Measurements from ENCODE around the gene COX20. TPM values are rescaled to one million over a fixed set of nuclear protein-coding genes. Genes with fewer than 3 reads are reported as not detected.

The COX20 gene
- total and polyA plus RNA-seq, 2 of the 4 experiments (the other 2 are of a cell fraction), result 13.3 to 27.0 TPM

DNA sequence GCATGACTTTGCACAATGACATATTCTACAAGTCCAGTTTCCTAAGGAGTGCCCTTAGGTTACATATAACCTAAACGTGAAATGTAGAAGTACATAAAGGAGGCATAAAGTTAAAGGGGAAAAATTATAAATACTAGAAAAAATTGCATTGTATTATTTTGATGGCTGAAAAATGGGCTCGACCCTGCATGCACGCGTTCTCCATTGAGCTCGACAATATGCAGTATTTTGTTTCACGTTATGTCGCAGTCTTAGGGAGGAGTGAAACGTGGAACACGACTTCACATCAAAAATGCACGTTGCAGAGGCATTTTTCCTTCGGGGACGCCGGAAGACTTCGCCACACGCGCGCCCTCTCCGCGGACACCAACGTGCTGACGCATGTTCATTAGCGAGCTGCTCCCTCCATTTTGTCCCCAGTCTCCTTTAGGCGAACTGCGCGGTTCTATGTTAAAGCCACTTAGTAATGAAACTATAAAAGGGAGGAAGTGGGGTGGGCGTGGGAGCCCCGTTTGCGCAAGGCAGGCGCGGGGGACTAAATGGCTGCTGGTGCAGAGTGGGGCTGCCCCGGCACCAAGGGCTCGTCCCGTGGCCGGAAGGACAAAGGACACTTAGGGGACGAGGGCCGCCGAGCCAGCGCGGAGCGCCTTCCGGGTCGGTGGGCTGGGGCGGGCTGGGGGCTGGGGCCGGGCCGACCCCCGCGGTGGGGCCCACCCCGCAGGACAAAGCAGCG is 749 bp upstream of the COX20 start:
- H3K4me3 ChIP-seq (ENCODE audit: insufficient read depth, low read depth, low read length), result peak overlapping the region; percentile 68
- peak overlapping the region; percentile 70 for H4K5ac ChIP-seq (ENCODE audit: low read depth, low read length)
- H3K36me3 ChIP-seq (ENCODE audit: control insufficient read depth, insufficient read depth, low read length), result peaks cover 3% of the 10 kb centered on the region
- peak overlapping the region; percentile 91 for H3K9ac ChIP-seq (ENCODE audit: low read depth, low read length)
- no peaks in the 10 kb centered on the region for H3K9me3 ChIP-seq (ENCODE audit: control insufficient read depth, insufficient read depth, low read length)
- H2BK20ac ChIP-seq (ENCODE audit: low read depth, low read length), result peak overlapping the region; percentile 50
- H2BK15ac ChIP-seq (ENCODE audit: low read depth, low read length), result peak overlapping the region; percentile 26; the same call in 2 of the 3 replicates
- H2AK5ac ChIP-seq (ENCODE audit: low read depth, low read length), result peak overlapping the region; percentile 92
- in situ Hi-C loops (cut with MboI; ENCODE audit: low sequenced_read_pairs) (loop anchor here (10.0 kb wide), 1 partner anchor 210 kb away; no protein-coding TSS in a partner anchor), intact Hi-C loops (cut with micrococcal nuclease) (loop anchor here (1.0 to 2.0 kb wide), 2 partner anchors 136 to 182 kb away; partner anchors contain the start of gene DESI2), dilution Hi-C loops (cut with HindIII; ENCODE audit: low sequenced_read_pairs, unreplicated experiment) (no loop called here)
- peaks cover 2% of the 10 kb centered on the region; the same call in 1 of the 2 replicates for H3K4me1 ChIP-seq (ENCODE audit: control insufficient read depth, insufficient read depth, low read length)
- peaks cover 6 to 20% of the 10 kb centered on the region in 2 experiments; a peak in 3 of 4 replicates for H3K79me1 ChIP-seq (ENCODE audit: low read depth in 1 of 2, low read length in 2 of 2)
- TF ChIP-seq POLR2A (IDR thresholded peaks at IDR 0.05; ENCODE audit: low read depth, low read length) (peak; percentile 84), NFE2L2 (IDR thresholded peaks at IDR 0.05; ENCODE audit: low read depth, low read length) (peak; percentile 40), ELK1 (IDR thresholded peaks at IDR 0.05; ENCODE audit: borderline replicate concordance, low read depth, low read length) (no peak), CEBPB (IDR thresholded peaks at IDR 0.05; ENCODE audit: low read depth, low read length) (peak; percentile 95), RAD21 (IDR thresholded peaks at IDR 0.05; ENCODE audit: low read length) (no peak), CHD1 (IDR thresholded peaks at IDR 0.05; ENCODE audit: low read depth, low read length) (peak; percentile 60; the same call in 1 of the 2 replicates), RCOR1 (IDR thresholded peaks at IDR 0.05; ENCODE audit: insufficient replicate concordance, low read length) (peak; percentile 54), BHLHE40 (IDR thresholded peaks at IDR 0.05; ENCODE audit: low read depth, low read length) (peak; percentile 26; the same call in 1 of the 2 replicates), MAFK (IDR thresholded peaks at IDR 0.05; ENCODE audit: low read depth, low read length) (0 out of 2 replicates have a peak, but pooled peaks have one; percentile 53), MXI1 (IDR thresholded peaks at IDR 0.05; ENCODE audit: borderline replicate concordance, low read depth, low read length) (peak; percentile 90; the same call in 1 of the 2 replicates)
- H3K56ac ChIP-seq (ENCODE audit: extremely low read depth, insufficient read depth, low read length), result peak overlapping the region; percentile 99
- H3K4ac ChIP-seq (ENCODE audit: low read depth, low read length), result peak overlapping the region; percentile 97
- peak overlapping the region; percentile 89 for H3K18ac ChIP-seq (ENCODE audit: low read depth, low read length)
- H3K14ac ChIP-seq (replicated peaks; ENCODE audit: low read depth, low read length), result peak overlapping the region; percentile 94
- H3K27ac ChIP-seq (ENCODE audit: insufficient read depth, low read length), result peak overlapping the region; percentile 97
- H4K20me1 ChIP-seq (ENCODE audit: insufficient read depth, low read length), result peaks cover 9% of the 10 kb centered on the region
- H2AK9ac ChIP-seq (replicated peaks; ENCODE audit: low read depth, low read length, poor library complexity), result peak overlapping the region; percentile 96
- peaks cover 2% of the 10 kb centered on the region for H3K9me1 ChIP-seq (ENCODE audit: insufficient read depth, low read length)
- ATAC-seq (ENCODE audit: low read depth) (peak; percentile 55), DNase-seq (peak; percentile 92)
- peak overlapping the region; percentile 61 to 97 for H4K8ac ChIP-seq (ENCODE audit: low read depth in 2 of 2, low read length in 2 of 2)
- POLR2A ChIA-PET (ENCODE audit: unreplicated experiment), result interaction anchor here (0.8 kb wide), 1 partner anchor 12 kb away, joined by 5 read pairs; no protein-coding TSS in a partner anchor
- peak overlapping the region; percentile 95 for H4K91ac ChIP-seq (ENCODE audit: insufficient read depth, low read depth, low read length)
- H2BK120ac ChIP-seq (ENCODE audit: low read depth, low read length), result peak overlapping the region; percentile 88
- peak overlapping the region; percentile 88 for H2AFZ ChIP-seq (replicated peaks; ENCODE audit: low read length, poor library complexity)
- peak overlapping the region; percentile 91; the same call in 1 of the 2 replicates for H3K23ac ChIP-seq (ENCODE audit: low read depth, low read length)
- H3K27me3 ChIP-seq (ENCODE audit: control insufficient read depth, insufficient read depth, low read length), result no peaks in the 10 kb centered on the region
- WGBS, 2 experiments (ENCODE audit: extremely low coverage in 2 of 2, insufficient read length in 1 of 2), result 0% methylated on average over 15 of the region's 49 CpGs; no CpG with 5 or more reads in 1 of the 2 experiments
- CTCF ChIA-PET, result interaction anchor here (0.8 to 1.0 kb wide), 3 partner anchors 12 to 34 kb away, joined by 3 to 4 read pairs (median 3); no protein-coding TSS in a partner anchor
- peak overlapping the region; percentile 97 for H2BK5ac ChIP-seq (ENCODE audit: low read depth, low read length, poor library complexity, severe bottlenecking)
- BruUV-seq (replicated peaks), result no TSS peak
- H3K4me2 ChIP-seq (ENCODE audit: low read depth, low read length), result peak overlapping the region; percentile 87

Data from IMR-90 (cell line).